Thyroid gland (tissue), 4 donors: ENCODE results near the gene OPALIN. TPM values are rescaled to one million over a fixed set of nuclear protein-coding genes. Genes with fewer than 3 reads are reported as not detected.

Experiments
- DNase-seq, 2 donors: peaks; one replicate each; pipeline ENCODE4 v3.0.0-alpha.2; 2019
- H3K27ac ChIP-seq, 3 donors: fragments of 200-600 bp; sonication (generic); 1 replicate in 2 of 3; 2 replicates in 1 of 3; pipeline ENCODE4 v1.5.1; 2016 to 2019; ENCODE audit warnings: mild to moderate bottlenecking in 1 of 3, moderate library complexity in 1 of 3
- H3K27me3 ChIP-seq: fragments of 200-600 bp; sonication (generic); one replicate; pipeline ENCODE4 v1.5.1; 2019
- H3K36me3 ChIP-seq, 2 donors: fragments of 200-600 bp; sonication (generic); one replicate each; pipeline ENCODE4 v1.5.1; 2016 to 2019
- H3K4me1 ChIP-seq, 2 donors: fragments of 200-600 bp; sonication (generic); one replicate each; pipeline ENCODE4 v1.5.1; 2017 to 2019
- H3K4me3 ChIP-seq, 3 donors: fragments of 200-600 bp; sonication (generic); replicated peaks in 1 of 3; 1 replicate in 2 of 3; 2 replicates in 1 of 3; pipeline ENCODE4 v1.5.1; 2016; ENCODE audit warnings: mild to moderate bottlenecking in 1 of 3
- H3K9me3 ChIP-seq: fragments of 200-600 bp; sonication (generic); one replicate; pipeline ENCODE4 v1.5.1; 2017
- POLR2A ChIP-seq, 2 donors: fragments of 450-650 bp; IDR thresholded peaks; one replicate each; pipeline ENCODE4 v1.6.1; 2017; ENCODE audit warnings: antibody characterized with exemption in 2 of 2, mild to moderate bottlenecking in 2 of 2, moderate library complexity in 1 of 2
- WGBS, 2 donors: methylation state at CpG; one replicate each; pipeline ENCODE4 v1.1.5; 2017; 5-methylcytosine and 5-hydroxymethylcytosine counted together
- intact Hi-C: fragments of 100-400 bp; cut with DNase I; formaldehyde crosslinking; loops from one replicate; pipeline ENCODE4 v1.15.1; 2023
- total RNA-seq, 4 donors: library from RNA; depleted of rRNA; stranded (reverse); fragments of >200 nt; gene quantifications; one replicate each; pipeline ENCODE4 v1.2.3, GENCODE V29; 2016
- TF ChIP-seq, protein P1 (sequence below), 6 experiments: fragments of 200-600 bp in 3 of 6; fragments of 450-650 bp in 3 of 6; sonication (generic) in 3 of 6; IDR thresholded peaks; one replicate each; pipeline ENCODE4 v1.5.1; 2016 to 2019; ENCODE audit warnings: antibody characterized with exemption in 6 of 6, mild to moderate bottlenecking in 2 of 6, inconsistent platforms in 1 of 6, moderate library complexity in 1 of 6

OPALIN gene
- total RNA-seq, 4 donors from 2014 or later: not detected

DNA sequence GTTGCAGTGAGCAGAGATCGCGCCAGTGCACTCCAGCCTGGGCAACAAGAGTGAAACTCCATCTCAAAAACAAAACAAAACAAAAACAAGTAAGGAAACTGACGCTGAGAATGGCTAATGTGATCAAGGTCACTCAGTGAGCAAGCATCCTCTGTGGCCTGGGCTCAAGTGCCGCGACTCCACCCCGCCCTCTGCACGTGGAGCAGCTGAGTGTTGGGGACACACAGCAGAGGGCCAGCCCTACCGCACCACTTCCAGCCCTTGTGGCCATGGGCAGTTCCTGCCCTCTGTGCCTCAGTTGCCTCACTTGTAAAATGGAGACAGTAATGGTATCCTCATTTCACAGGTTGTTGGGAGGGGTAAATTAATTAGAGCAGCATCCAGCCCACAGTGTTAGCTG is 21.0 kb upstream of the OPALIN start:
- H3K9me3 ChIP-seq: no peaks in the 10 kb centered on the region
- TF ChIP-seq, protein P1, sequence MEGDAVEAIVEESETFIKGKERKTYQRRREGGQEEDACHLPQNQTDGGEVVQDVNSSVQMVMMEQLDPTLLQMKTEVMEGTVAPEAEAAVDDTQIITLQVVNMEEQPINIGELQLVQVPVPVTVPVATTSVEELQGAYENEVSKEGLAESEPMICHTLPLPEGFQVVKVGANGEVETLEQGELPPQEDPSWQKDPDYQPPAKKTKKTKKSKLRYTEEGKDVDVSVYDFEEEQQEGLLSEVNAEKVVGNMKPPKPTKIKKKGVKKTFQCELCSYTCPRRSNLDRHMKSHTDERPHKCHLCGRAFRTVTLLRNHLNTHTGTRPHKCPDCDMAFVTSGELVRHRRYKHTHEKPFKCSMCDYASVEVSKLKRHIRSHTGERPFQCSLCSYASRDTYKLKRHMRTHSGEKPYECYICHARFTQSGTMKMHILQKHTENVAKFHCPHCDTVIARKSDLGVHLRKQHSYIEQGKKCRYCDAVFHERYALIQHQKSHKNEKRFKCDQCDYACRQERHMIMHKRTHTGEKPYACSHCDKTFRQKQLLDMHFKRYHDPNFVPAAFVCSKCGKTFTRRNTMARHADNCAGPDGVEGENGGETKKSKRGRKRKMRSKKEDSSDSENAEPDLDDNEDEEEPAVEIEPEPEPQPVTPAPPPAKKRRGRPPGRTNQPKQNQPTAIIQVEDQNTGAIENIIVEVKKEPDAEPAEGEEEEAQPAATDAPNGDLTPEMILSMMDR (IDR thresholded peaks at IDR 0.05): no peak
- TF ChIP-seq POLR2A (IDR thresholded peaks at IDR 0.05): no peak
- no peak overlapping the region for H3K4me3 ChIP-seq
- H3K36me3 ChIP-seq: no peaks in the 10 kb centered on the region
- H3K27me3 ChIP-seq: no peaks in the 10 kb centered on the region
- intact Hi-C loops: loop anchor here (10.0 kb wide), 1 partner anchor 135 kb away; the partner anchor contains the start of gene TLL2
- H3K27ac ChIP-seq: no peak overlapping the region
- peaks cover 0 to 3% of the 10 kb centered on the region in 2 donors for H3K4me1 ChIP-seq
- DNase-seq: no peak
- WGBS, 2 donors: 66 to 86% methylated on average over 8 of the region's 8 CpGs

DNA sequence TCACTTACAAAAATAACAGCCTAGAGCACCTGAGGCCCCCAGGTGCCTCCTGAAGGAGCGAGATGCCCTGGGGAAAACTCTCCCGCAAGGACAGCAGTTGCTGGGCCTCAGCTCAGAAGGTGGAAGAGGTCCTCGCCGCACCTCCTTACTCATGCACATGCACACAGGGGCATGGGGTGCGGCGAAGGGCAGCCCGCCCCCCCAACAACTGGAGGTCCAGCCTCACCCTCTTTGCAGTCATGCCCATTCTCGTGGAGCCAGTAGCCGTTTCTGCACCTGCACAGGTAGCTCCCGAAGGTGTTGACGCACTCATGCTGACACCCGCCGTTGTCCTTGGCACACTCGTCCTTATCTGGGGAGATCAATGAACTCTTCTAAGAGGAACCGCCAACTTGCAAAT is 19.9 kb upstream of the OPALIN start:
- no peaks in the 10 kb centered on the region for H3K36me3 ChIP-seq
- intact Hi-C loops: loop anchor here (10.0 kb wide), 1 partner anchor 136 kb away; the partner anchor contains the start of gene TLL2
- no peaks in the 10 kb centered on the region for H3K27me3 ChIP-seq
- DNase-seq: no peak
- TF ChIP-seq, protein P1 (IDR thresholded peaks at IDR 0.05): no peak
- TF ChIP-seq POLR2A (IDR thresholded peaks at IDR 0.05): no peak
- 82 to 86% methylated on average over 15 of the region's 15 CpGs for WGBS, 2 donors
- no peak overlapping the region for H3K4me3 ChIP-seq
- H3K9me3 ChIP-seq: no peaks in the 10 kb centered on the region
- no peak overlapping the region for H3K27ac ChIP-seq
- H3K4me1 ChIP-seq: peaks cover 0 to 5% of the 10 kb centered on the region in 2 donors

DNA sequence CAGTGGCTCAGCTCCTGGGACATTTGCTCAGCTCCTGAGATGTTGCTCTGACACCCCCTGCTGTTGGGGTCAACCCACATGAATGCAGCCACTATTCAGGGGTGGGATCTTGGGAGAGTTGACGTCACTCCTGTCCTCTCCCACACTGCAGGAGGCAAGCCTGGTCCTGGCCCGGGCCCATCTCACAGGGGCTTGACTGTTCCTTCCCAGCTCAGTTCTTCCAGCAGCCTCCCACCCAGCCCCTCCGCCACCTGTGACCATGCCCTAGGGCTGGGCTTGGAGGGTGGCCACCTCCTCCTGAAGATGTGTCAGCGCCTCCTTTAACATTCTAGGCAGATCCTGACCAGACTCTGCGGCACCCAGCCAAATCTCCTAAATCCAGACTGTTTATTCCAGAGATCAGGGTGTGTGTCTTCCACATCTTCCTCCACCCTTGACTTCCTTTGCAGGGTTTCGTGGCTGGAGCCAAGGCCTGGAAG is 19.1 kb upstream of the OPALIN start:
- Histone ChIP-seq H3K4me1 (peaks cover 0 to 5% of the 10 kb centered on the region in 2 donors), H3K27me3 (no peaks in the 10 kb centered on the region), H3K9me3 (no peaks in the 10 kb centered on the region), H3K4me3 (no peak overlapping the region), H3K27ac (no peak overlapping the region), H3K36me3 (no peaks in the 10 kb centered on the region)
- TF ChIP-seq POLR2A (IDR thresholded peaks at IDR 0.05): no peak
- WGBS, 2 donors: 72 to 89% methylated on average over 4 to 6 of the region's 6 CpGs
- intact Hi-C loops: loop anchor here (10.0 kb wide), 1 partner anchor 137 kb away; the partner anchor contains the start of gene TLL2
- no peak for DNase-seq

DNA sequence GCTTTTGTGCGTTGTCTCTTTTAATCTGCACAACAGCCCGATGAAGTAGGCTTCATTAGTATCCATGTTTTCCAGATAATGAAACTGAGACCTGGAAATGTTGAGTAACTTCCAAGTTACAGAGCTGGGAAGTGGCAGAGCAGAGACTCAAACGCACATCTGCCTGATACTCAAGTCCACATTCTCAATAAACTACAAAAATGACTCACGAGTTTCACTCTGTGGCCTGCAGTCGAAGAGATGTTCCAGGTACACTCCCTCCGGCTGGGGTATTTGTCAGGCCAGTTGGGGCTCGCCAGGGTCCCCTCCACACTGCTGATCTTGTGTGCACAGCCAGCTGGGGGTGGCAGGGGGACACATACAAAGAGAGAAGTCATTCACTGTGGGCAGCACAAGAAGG is 17.7 kb upstream of the OPALIN start:
- Histone ChIP-seq H3K4me1 (peaks cover 0 to 5% of the 10 kb centered on the region in 2 donors), H3K4me3 (no peak overlapping the region), H3K27ac (no peak overlapping the region), H3K27me3 (no peaks in the 10 kb centered on the region), H3K36me3 (no peaks in the 10 kb centered on the region), H3K9me3 (no peaks in the 10 kb centered on the region)
- no peak for DNase-seq
- WGBS, 2 donors: 76% methylated on average over 7 of the region's 7 CpGs
- no peak for TF ChIP-seq POLR2A (IDR thresholded peaks at IDR 0.05)
- TF ChIP-seq, protein P1 (IDR thresholded peaks at IDR 0.05): no peak
- intact Hi-C loops: loop anchor here (10.0 kb wide), 1 partner anchor 138 kb away; the partner anchor contains the start of gene TLL2

DNA sequence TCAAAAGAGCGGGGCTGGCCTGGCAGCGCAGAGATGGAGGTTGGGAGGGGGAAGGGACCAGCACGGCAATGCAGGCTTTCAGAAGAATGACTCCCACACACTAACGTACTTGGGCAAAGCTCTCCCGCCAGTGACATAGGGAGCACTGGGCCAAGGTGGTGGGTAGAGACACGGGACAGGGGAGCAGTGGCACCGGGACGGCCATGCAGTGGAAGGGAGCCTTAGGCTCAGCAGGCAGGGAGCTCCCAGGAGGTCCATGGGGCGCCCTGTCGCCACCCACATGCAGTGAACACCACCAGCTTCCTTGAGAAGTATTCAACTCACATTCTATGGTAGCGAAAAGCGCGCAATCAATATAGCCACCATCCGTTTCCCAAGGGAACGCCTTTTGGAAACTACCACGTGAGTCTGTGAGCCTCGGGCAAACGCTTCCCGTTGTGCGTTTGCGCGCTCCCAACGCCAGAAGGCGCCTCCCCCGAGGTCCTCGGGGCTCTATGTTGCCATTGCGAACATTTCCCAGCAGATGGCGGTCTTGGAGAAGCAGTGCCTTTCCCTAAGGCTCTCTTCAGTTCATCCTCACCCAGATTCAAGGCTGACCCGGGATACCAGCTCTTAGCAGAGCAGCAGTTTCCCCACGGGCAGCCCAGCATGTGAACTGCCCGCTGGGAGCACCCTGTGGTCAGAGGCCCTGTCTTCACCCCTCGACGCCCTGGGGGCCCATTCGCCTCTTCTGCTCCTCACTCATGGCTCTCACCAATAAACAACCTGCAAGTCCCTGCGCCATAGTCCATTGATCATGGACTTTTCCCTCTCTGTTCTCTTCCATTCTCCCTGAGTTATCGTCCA is 16.4 kb upstream of the OPALIN start:
- H3K27ac ChIP-seq: no peak overlapping the region
- DNase-seq: peak; percentile 86 to 90
- no peaks in the 10 kb centered on the region for H3K9me3 ChIP-seq
- TF ChIP-seq, protein P1 (IDR thresholded peaks at IDR 0.05): peak; percentile 68 to 99 (median 96)
- no peak for TF ChIP-seq POLR2A (IDR thresholded peaks at IDR 0.05)
- H3K27me3 ChIP-seq: no peaks in the 10 kb centered on the region
- peaks cover 0 to 5% of the 10 kb centered on the region in 2 donors for H3K4me1 ChIP-seq
- no peaks in the 10 kb centered on the region for H3K36me3 ChIP-seq
- peak overlapping the region in 1 of 3 donors; percentile 32 for H3K4me3 ChIP-seq
- intact Hi-C loops: loop anchor here (10.0 kb wide), 1 partner anchor 140 kb away; the partner anchor contains the start of gene TLL2
- 7% methylated on average over 33 to 35 of the region's 36 CpGs for WGBS, 2 donors
